ENCODE measurements around the gene MOSPD3. TPM values are rescaled to one million over a fixed set of nuclear protein-coding genes. Genes with fewer than 3 reads are reported as not detected.
A peak's percentile ranks its signal among the peaks of the same experiment; 100 is the strongest.

The MOSPD3 gene
- polyA plus RNA-seq, 4 donors: 26.5 to 35.2 (median 28.1) TPM

DNA sequence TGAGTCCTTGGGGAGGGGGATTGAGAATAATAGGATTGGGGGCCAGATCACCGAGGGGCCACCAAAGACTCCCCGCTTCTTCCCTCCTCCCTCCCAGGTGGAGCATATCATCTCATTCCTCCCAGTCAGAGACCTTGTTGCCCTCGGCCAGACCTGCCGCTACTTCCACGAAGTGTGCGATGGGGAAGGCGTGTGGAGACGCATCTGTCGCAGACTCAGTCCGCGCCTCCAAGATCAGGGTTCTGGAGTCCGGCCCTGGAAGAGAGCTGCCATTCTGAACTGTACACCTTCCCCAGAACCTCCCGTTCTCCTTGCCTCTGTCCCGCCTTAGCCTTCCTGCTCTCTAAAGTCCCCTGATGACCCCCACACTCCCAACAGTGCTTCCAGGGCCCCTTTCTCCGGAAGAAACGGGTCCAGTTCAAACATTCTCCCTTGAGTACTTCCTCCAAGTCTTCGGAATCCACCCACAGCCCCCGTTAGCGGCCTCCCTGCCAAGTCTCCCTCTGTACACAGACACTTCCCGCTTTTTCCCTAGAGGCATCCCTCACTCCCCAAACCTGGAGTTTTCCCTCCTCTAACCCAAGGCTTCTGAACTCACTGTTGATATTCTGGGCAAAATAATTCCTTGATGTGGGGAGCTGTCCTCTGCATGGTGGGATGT lies 22.1 kb upstream of the MOSPD3 start:
- no peak for DNase-seq (ENCODE audit: low read depth in 4 of 4, low spot score in 3 of 4)

DNA sequence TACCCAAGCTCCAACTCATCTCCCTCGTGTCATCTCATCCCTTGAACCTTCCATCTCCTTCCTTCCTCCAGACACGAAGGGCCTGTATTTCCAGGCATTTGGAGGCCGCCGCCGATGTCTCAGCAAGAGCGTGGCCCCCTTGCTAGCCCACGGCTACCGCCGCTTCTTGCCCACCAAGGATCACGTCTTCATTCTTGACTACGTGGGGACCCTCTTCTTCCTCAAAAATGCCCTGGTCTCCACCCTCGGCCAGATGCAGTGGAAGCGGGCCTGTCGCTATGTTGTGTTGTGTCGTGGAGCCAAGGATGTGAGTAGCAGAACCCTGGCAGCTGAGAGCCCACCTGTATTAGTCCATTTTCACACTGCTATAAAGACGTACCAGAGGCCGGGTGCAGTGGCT lies 20.7 kb upstream of the MOSPD3 start:
- DNase-seq (ENCODE audit: low read depth in 4 of 4, low spot score in 3 of 4): no peak

DNA sequence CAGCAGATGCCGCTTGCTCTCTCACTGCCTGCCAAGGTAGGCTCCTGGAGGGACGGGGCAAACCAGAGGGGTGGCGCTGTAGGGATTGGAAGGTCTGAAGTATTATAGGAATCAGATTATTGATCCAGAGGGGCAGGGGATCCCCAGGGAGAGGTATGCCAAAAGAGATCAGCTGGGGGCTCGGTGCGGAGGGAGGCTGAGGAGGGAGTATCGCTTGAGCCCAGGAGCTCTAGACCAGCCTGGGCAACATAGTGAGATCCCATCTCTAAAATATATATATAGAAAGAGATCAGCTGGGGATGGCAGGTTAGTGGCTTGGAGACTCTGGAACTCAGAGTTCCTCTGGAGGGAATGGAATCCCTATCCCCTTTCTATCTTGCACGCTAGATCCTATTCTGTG lies 17.2 kb upstream of the MOSPD3 start:
- no peak for DNase-seq (ENCODE audit: low read depth in 4 of 4, low spot score in 3 of 4)

GRCh38 chr7:100598425-100598824 lies 13.9 kb upstream of the MOSPD3 start:
- no peak for DNase-seq (ENCODE audit: low read depth in 4 of 4, low spot score in 3 of 4)

DNA sequence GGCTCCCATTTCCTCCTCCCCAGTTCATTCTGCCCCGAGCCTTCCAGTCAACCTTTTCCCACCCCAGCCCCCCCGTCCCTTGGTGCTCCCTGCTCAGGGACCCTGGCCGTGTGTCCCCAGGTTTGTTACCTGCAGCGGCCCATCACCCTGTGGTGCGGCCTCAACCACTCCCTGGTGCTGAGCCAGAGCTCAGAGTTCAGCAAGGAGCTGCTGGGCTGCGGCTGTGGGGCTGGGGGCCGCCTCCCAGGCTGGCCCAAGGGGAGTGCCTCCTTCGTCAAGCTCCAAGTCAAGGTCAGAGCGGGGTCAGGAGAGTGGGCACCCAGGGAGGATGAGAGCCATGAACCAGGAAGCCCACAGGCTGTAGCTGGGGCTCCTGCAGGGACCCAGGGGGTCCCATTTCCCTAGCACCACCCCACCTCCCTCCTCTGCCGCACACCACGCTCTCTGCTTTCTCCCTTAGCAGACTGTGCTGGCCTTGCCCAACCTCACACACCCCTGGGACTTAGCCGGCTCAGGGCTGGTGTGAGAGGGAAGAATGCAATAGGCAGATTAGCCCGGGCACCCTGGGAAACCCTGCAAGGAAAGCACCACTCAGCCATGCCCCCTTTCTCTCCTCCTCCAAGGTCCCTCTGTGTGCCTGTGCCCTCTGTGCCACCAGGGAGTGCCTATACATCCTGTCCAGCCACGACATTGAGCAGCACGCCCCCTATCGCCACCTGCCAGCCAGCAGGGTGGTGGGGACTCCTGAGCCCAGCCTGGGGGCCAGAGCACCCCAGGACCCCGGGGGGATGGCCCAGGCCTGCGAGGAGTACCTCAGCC lies 12.2 kb upstream of the MOSPD3 start:
- no peak for DNase-seq (ENCODE audit: low read depth in 4 of 4, low spot score in 3 of 4)

DNA sequence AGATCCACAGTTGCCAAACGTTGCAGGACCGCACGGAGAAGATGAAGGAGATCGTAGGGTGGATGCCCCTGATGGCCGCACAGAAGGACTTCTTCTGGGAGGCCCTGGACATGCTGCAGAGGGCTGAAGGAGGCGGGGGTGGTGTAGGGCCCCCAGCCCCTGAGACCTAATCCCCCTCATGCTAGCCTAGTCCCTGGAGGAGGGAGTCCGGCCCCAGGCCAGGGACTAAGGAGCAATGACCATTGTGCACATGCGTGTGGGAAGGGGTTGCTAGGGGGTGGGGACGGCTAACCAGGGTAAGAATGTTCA lies 11.7 kb upstream of the MOSPD3 start:
- DNase-seq (ENCODE audit: low read depth in 4 of 4, low spot score in 3 of 4): no peak

DNA sequence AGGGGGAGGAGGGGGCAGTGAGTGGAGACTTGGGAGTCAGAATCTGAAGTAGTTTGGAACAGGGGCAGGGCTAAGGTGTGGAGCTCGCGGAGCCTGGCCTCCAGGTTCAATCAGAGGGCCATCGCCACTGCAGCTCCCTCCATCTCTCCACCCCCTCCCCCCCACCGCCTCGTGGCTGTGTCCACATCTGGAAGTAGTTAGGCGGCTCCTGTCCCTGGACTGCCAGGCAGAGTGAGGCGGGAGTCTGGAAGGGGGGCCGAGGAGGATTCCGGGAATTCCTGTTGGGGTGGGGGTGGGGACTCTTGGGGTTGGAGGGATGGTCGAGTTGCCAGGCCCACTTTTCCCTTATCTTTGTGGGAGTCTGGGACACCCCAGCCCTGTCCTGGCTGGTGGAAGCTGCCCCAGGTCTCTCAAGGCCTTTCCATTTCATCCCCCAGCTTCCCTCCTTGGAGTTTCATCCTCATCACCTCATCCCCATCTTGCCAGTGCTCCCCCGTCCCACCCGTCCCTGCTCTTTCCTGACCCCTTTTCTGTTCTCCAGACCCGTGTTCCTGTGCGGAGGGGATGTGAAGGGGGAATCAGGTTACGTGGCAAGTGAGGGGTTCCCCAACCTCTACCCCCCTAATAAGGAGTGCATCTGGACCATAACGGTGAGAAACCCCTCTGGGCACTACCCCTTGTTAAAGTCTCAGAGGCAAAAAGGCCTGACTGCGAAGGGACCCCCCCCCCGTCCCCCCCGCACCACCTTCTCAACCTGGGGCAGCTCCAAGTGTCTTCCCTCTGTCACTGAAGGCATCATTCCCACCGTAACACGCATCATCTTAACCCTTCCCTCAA lies 9.2 kb upstream of the MOSPD3 start:
- peak in 1 of 4 donors; percentile 63 for DNase-seq (ENCODE audit: low read depth in 4 of 4, low spot score in 3 of 4)

DNA sequence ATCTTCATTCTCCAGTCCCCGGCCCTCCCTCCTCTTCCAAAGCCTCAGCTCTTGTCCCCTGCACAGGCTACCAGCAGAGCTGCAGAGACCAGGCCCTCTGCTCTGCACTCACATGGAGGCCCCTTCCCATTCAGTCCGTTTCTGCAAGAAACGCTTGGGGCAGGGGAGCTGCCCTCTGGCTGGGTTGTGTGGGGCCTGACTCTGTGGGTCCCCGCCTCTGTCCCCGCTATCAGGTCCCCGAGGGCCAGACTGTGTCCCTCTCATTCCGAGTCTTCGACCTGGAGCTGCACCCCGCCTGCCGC lies 8.7 kb upstream of the MOSPD3 start:
- DNase-seq (ENCODE audit: low read depth in 4 of 4, low spot score in 3 of 4): no peak

GRCh38 chr7:100604028-100604975 lies 8.0 kb upstream of the MOSPD3 start:
- DNase-seq (ENCODE audit: low read depth in 4 of 4, low spot score in 3 of 4): no peak

DNA sequence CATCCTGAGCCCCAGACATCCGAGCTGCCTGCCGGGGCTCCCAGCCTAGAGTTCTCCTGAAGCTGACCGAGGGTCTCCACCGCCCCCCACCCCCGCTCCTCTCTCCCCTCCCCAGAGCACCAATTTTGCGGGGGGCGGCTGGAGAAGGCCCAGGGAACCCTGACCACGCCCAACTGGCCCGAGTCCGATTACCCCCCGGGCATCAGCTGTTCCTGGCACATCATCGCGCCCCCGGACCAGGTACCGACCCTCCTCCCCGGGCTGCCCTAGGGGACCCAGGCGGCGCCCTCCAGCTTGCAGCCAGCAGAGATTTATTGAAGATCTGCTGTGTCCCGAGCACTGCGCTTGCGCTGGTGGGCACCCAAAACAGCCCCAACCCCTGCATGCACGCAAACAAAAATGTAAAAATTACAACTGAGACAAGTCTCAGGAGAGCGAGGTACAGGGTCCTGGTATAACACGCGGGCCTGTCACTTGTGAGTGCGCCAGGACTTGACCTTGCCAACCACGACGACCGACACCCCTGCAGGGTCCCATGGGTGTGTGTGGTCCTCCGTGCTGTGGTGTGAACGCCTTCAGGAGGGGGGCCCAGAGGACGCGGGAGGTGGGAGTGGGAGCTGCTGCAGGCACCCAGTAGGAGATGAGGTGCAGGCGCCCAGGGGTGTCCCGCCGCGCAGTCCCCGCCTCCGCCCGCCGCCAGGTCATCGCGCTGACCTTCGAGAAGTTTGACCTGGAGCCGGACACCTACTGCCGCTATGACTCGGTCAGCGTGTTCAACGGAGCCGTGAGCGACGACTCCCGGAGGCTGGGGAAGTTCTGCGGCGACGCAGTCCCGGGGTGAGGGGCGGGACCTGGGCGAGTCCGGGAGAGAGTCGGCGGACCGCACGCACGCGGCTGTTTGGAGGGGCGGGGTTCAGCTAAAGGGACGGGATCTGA lies 7.1 kb upstream of the MOSPD3 start:
- no peak for DNase-seq (ENCODE audit: low read depth in 4 of 4, low spot score in 3 of 4)

GRCh38 chr7:100606313-100606712 lies 6.0 kb upstream of the MOSPD3 start:
- no peak for DNase-seq (ENCODE audit: low read depth in 4 of 4, low spot score in 3 of 4)

DNA sequence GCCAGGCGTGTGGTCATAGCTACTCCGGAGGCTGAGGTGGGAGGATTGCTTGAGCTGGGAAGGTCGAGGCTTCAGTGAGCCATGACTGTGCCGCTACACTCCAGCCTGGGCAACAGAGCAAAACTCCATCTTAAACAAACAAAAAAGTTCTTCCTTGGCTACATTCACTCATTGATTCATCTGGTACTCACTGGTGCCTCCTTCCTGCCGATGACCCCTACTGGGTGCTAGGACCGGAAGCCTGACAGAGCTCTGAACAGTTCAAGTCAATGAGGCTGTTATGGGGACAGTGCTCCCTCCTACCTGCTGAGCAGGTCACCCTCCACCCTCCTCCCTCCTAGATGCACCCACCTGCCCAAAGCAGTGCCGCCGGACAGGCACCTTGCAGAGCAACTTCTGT lies 5.2 kb upstream of the MOSPD3 start:
- DNase-seq (ENCODE audit: low read depth in 4 of 4, low spot score in 3 of 4): no peak

DNA sequence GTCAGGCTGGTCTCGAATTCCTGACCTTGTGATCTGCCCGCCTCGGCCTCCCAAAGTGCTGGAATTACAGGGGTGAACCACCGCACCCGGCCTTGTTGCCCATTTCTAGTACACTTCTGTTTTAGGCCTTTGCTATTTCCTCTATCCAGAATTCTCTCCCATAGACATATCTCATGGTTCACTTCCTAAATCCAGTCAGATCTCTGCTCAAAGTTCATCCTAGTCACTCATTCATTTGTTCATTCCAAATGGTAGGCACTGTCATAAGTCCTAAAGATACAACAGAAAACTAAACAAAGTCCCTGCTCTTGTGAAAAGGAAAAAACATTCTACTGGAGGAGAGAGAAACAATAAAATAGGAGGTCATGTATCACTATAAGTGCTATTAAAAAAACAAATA lies 2.4 kb upstream of the MOSPD3 start:
- no peak for DNase-seq (ENCODE audit: low read depth in 4 of 4, low spot score in 3 of 4)

DNA sequence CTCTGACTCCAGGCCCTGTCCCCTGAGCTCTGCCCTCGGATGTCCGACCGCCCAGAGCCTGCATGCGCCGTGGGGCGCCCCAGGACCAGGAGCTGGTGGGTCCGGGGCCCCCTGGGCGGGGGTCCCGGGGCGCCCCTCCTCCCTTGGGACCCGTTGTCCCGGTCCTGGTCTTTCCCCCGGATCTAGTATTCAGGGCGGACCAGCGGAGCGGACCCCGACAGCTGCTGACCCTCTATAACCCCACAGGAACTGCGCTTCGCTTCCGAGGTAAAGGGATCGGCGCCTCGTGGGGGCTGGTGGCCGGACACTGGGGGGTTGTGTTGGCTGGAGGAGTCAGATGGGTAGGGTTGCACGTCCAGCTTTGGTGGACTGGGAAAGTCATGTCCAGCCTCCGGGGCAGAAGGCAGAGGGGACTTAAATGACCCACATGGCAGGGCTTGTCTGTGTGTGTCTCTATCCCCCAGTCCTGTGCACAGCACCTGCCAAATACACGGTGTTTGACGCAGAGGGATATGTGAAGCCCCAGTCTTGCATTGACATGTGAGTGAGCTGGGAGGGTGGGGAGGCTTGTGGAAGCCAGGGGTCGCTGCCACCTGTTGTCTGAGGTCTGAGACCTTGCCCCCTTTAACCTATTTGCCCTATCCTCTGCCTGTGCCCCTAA lies 520 bp downstream of the MOSPD3 start:
- no peak for DNase-seq (ENCODE audit: low read depth in 4 of 4, low spot score in 3 of 4)

DNA sequence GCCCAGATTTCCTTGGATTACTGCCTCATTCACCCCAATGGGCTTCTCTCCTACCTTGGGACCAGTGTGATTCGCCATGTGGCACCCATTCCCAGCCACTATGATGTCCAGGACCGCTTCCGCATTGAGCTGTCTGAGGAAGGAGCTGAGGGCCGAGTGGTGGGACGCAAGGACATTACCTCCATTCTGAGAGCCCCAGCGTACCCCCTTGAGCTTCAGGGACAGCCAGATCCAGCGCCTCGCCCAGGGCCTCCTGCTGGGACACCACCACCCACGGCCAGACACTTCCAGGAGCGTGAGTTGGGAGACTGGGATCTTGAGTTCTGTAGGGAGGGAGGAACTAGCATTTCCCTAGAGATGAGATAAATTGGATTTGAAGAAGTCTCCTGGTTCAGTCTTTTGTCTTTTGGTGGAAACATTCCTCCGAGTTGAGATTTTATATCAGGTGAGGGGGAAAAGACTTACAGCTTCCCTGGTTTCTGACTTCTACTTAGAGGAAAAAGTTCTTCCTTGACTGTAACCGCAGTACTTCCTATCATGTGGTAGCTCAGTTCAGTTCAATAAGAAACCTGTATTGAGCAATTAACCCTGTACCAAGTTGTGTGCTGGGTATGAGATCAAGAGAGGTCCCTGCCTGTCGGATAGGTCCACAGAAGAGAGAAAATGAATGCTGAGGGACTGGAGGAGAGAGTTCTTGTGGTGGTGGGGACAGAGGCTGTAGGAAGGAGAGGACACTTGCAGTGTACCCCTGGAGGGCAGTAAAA lies 1.3 kb downstream of the MOSPD3 start:
- no peak for DNase-seq (ENCODE audit: low read depth in 4 of 4, low spot score in 3 of 4)

- DNase-seq (ENCODE audit: low read depth in 4 of 4, low spot score in 3 of 4): no peak
These were observed 2.0 kb downstream of the MOSPD3 start for GRCh38 chr7:100614308-100614861.

DNA sequence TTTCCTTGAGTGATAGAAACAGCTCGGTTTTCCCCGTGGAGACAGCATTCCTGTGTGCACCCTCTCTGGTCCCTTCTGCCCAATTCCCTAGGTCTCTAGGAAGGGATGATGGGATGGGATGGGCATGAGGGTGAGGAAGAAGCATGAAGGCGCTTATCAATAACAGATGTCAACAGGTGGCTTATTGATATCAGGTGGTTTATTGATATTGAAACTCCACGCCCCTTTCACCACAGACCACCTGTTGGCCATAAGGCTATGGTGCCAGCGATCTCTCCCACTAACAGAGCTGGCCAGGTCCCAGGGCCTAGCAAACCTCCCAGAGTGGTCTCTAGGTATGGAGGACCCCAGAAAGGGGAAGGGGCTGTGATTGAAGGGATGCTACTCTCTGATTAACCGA lies 7.9 kb downstream of the MOSPD3 start:
- DNase-seq (ENCODE audit: low read depth in 4 of 4, low spot score in 3 of 4): no peak

- no peak for DNase-seq (ENCODE audit: low read depth in 4 of 4, low spot score in 3 of 4)
These were observed 8.5 kb downstream of the MOSPD3 start for GRCh38 chr7:100620804-100621203.
